Cardiac muscle cell (in vitro differentiated cells and primary cell): ENCODE results near the gene ZFAND5. TPM values are rescaled to one million over a fixed set of nuclear protein-coding genes. Genes with fewer than 3 reads are reported as not detected.

Source experiments
- DNase-seq, 2 donors: peaks; one replicate each; pipeline versions ENCODE4 v3.0.0 to v3.0.0-alpha.2; 2010 to 2017; ENCODE audit warnings: low read depth in 1 of 2, low spot score in 1 of 2
- H3K27ac ChIP-seq: fragments of 200-600 bp; sonication (generic); 2 replicates; pipeline ENCODE4 v1.5.1; 2016
- H3K27me3 ChIP-seq: fragments of 200-600 bp; sonication (generic); 2 replicates; pipeline ENCODE4 v1.6.0; 2016; ENCODE audit warnings: control low read depth
- H3K36me3 ChIP-seq: fragments of 200-600 bp; sonication (generic); 2 replicates; pipeline ENCODE4 v1.5.1; 2016; ENCODE audit warnings: control low read depth
- H3K4me1 ChIP-seq: fragments of 200-600 bp; sonication (generic); 2 replicates; pipeline ENCODE4 v1.8.1; 2017; ENCODE audit warnings: low read depth, mild to moderate bottlenecking, mixed run types
- H3K4me3 ChIP-seq: fragments of 200-600 bp; sonication (generic); 2 replicates; pipeline ENCODE4 v1.5.1; 2016; ENCODE audit warnings: mild to moderate bottlenecking
- H3K9me3 ChIP-seq: fragments of 200-600 bp; sonication (generic); 2 replicates; pipeline ENCODE4 v1.5.1; 2017; ENCODE audit warnings: low read depth, mild to moderate bottlenecking, control low read depth
- polyA plus RNA-seq: library from polyadenylated mRNA; unstranded; fragments of >200 nt; fragmentation: Nextera tagmentation; extraction: Ambion mirVana; gene quantifications from 2 replicates; pipeline ENCODE4 v1.2.1, GENCODE V29; 2016
- total RNA-seq: library from RNA; depleted of rRNA; stranded (reverse); fragments of >200 nt; gene quantifications from 2 replicates; pipeline ENCODE4 v1.2.3, GENCODE V29; 2016
- TF ChIP-seq, protein P1 (sequence below): IDR thresholded peaks from 2 replicates; pipeline ENCODE4 v1.5.1; 2012; ENCODE audit warnings: low read depth, mild to moderate bottlenecking, low read length

ZFAND5 gene
- total and polyA plus RNA-seq, 2 experiments from 2014 or later: 152 to 188 TPM

DNA sequence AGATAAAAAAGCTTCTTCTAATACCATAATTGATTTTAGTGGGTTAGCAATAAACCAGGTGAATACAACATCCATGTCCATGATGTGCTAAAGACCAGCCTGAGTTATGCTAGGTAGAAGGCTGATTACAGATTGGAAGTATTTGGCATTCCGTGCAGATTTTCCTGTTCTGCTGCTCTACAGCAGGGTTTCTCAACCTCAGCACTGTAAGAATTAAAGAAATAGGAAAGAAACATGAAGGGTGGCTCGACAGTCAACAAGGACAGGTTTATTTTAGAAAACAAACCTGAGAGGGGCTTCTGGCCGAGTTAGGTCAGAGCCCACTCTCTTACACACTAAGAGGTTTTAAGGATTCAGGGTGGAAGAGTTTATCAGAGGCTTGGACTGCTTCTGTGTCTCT is 42.3 kb downstream of the ZFAND5 start:
- TF ChIP-seq, protein P1, sequence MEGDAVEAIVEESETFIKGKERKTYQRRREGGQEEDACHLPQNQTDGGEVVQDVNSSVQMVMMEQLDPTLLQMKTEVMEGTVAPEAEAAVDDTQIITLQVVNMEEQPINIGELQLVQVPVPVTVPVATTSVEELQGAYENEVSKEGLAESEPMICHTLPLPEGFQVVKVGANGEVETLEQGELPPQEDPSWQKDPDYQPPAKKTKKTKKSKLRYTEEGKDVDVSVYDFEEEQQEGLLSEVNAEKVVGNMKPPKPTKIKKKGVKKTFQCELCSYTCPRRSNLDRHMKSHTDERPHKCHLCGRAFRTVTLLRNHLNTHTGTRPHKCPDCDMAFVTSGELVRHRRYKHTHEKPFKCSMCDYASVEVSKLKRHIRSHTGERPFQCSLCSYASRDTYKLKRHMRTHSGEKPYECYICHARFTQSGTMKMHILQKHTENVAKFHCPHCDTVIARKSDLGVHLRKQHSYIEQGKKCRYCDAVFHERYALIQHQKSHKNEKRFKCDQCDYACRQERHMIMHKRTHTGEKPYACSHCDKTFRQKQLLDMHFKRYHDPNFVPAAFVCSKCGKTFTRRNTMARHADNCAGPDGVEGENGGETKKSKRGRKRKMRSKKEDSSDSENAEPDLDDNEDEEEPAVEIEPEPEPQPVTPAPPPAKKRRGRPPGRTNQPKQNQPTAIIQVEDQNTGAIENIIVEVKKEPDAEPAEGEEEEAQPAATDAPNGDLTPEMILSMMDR: no peak
- Histone ChIP-seq H3K9me3 (no peaks in the 10 kb centered on the region), H3K27me3 (no peaks in the 10 kb centered on the region)

GRCh38 chr9:72322259-72322658 is 42.7 kb downstream of the ZFAND5 start:
- Histone ChIP-seq H3K4me3 (no peak overlapping the region), H3K4me1 (no peaks in the 10 kb centered on the region), H3K9me3 (no peaks in the 10 kb centered on the region), H3K36me3 (no peaks in the 10 kb centered on the region), H3K27me3 (no peaks in the 10 kb centered on the region), H3K27ac (no peak overlapping the region)
- TF ChIP-seq, protein P1: no peak
- no peak for DNase-seq

More for the DNA sequence above, 42.3 kb downstream of the ZFAND5 start:
- Histone ChIP-seq H3K4me3 (no peak overlapping the region), H3K27ac (no peak overlapping the region), H3K4me1 (no peaks in the 10 kb centered on the region), H3K36me3 (no peaks in the 10 kb centered on the region)
- no peak for DNase-seq

DNA sequence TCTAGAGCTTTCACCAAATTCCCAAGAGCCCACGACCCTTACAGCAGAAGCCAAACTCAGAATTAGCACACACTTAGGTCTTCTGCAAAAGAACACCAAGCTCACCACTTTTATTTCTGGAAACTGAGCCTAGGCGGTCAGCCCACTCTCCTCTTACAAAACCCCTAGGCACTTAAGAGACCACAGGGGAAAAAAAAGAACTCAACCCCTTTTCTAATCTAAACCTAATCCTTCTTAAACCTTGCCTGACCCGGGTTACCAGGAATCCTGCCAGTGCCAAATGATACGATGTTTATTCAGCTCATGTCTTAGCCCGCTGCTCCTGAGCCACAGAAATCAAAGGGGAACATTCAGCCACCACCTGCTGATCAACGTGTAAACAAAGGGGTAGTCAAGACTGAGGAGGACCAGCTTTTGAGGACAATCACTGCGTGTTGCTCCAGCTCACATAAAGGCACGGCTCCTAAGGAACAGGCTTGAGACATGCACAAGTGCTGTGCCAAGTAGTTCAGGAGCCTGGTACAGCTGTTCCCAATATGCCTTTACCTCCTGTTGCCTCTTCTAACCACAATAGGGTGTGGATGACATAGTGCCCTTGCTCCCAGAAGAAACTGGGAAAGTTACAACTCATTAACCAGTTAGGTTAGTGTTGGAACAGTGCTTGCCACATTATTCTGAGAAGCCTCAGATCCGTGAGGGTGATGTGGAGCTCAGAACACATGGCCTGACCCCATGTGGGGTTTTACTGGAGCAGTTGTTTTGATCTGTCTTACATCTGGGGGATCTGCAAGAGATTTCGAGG is 49.3 kb downstream of the ZFAND5 start:
- DNase-seq: peak in 1 of 2 donors; percentile 54
- Histone ChIP-seq H3K27ac (no peak overlapping the region), H3K9me3 (no peaks in the 10 kb centered on the region), H3K36me3 (no peaks in the 10 kb centered on the region), H3K4me1 (no peaks in the 10 kb centered on the region), H3K4me3 (no peak overlapping the region), H3K27me3 (no peaks in the 10 kb centered on the region)
- TF ChIP-seq, protein P1: no peak

GRCh38 chr9:72315089-72315509 is 49.9 kb downstream of the ZFAND5 start:
- Histone ChIP-seq H3K27me3 (no peaks in the 10 kb centered on the region), H3K4me1 (no peaks in the 10 kb centered on the region), H3K27ac (no peak overlapping the region), H3K9me3 (no peaks in the 10 kb centered on the region), H3K36me3 (no peaks in the 10 kb centered on the region), H3K4me3 (no peak overlapping the region)
- DNase-seq: peak; percentile 8 to 86
- TF ChIP-seq, protein P1: no peak

DNA sequence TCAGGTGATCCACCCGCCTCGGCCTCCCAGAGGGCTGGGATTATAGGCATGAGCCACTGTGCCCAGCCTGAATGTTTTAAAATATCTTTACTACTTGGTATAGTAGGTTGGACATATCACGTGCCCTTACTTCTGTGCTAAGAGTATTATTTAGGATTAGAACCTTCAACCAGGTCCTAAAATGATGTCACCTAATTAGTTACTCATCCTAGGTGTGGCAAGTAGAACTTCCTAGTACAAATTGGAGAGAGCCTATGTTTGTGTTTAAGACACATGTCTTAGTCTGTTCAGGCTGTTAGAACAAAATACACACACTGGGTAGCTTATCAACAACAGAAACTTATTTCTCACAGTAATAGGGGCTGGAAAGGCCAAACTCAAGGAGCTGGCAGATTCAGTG is 51.5 kb downstream of the ZFAND5 start:
- H3K4me1 ChIP-seq: no peaks in the 10 kb centered on the region
- TF ChIP-seq, protein P1: no peak
- no peak overlapping the region for H3K4me3 ChIP-seq
- H3K27me3 ChIP-seq: no peaks in the 10 kb centered on the region
- no peak overlapping the region for H3K27ac ChIP-seq
- DNase-seq: no peak
- no peaks in the 10 kb centered on the region for H3K36me3 ChIP-seq
- H3K9me3 ChIP-seq: no peaks in the 10 kb centered on the region
